Panc1 (cell line): ENCODE measurements around the gene AFG1L. TPM values are rescaled to one million over a fixed set of nuclear protein-coding genes. Genes with fewer than 3 reads are reported as not detected.

ENCODE experiments used
- ATAC-seq: fragments of 200-7000 bp; cut with Tn5 transposase; 2 replicates; pipeline ENCODE4 v1.9.1; 2020; ENCODE audit warnings: mild to moderate bottlenecking, moderate library complexity
- BruUV-seq: library from RNA; stranded (reverse); fragments of 400-500 nt; replicated peaks from 2 replicates; lab custom pipeline; 2021; lab: Mats Ljungman, UMichigan
- CTCF ChIA-PET: fragments of 300-600 bp; sonication (Branson Sonifier 250); formaldehyde crosslinking; loops from one replicate; lab custom pipeline; 2022; ENCODE audit warnings: antibody characterized with exemption; lab: Charles Lee
- POLR2A ChIA-PET: fragments of 300-600 bp; sonication (Branson Sonifier 250); formaldehyde crosslinking; loops from one replicate; lab custom pipeline; 2022; ENCODE audit warnings: antibody characterized with exemption; lab: Charles Lee
- DNase-seq: peaks from one replicate; pipeline ENCODE4 v3.0.0-alpha.2; 2010; ENCODE audit warnings: low read depth, low spot score
- H3K27ac ChIP-seq: 2 replicates; pipeline ENCODE4 v1.5.1; 2011; ENCODE audit warnings: mild to moderate bottlenecking, low read length, inconsistent platforms
- H3K27me3 ChIP-seq: fragments of 200-500 bp; sonication (Bioruptor generic); 2 replicates; pipeline ENCODE4 v1.6.0; 2014; ENCODE audit warnings: low read length, inconsistent platforms; ENCODE audit not compliant: control insufficient read depth, insufficient read depth
- H3K36me3 ChIP-seq: fragments of 200-500 bp; sonication (Bioruptor generic); 2 replicates; pipeline ENCODE4 v1.5.1; 2014; ENCODE audit warnings: inconsistent platforms, mild to moderate bottlenecking, low read length, moderate library complexity; ENCODE audit not compliant: control insufficient read depth, insufficient read depth
- H3K4me1 ChIP-seq: 2 replicates; pipeline ENCODE4 v1.5.1; 2011; ENCODE audit warnings: inconsistent platforms, mild to moderate bottlenecking, low read length, moderate library complexity; ENCODE audit not compliant: control insufficient read depth, insufficient read depth
- H3K4me3 ChIP-seq, 2 experiments: 2 replicates each; pipeline ENCODE4 v1.5.1; 2011 to 2012; ENCODE audit warnings: low read depth in 2 of 2, low read length in 2 of 2, mild to moderate bottlenecking in 2 of 2, inconsistent platforms in 1 of 2, moderate library complexity in 1 of 2
- H3K9me3 ChIP-seq: fragments of 200-500 bp; sonication (Bioruptor generic); 2 replicates; pipeline ENCODE4 v1.5.1; 2014; ENCODE audit warnings: low read depth, mild to moderate bottlenecking, inconsistent platforms, low read length, moderate library complexity; ENCODE audit not compliant: control insufficient read depth, insufficient read depth
- CTCF ChIP-seq: fragments of 450-650 bp; IDR thresholded peaks from 2 replicates; pipeline ENCODE4 v1.5.1; 2017; ENCODE audit warnings: mild to moderate bottlenecking
- POLR2AphosphoS5 ChIP-seq: IDR thresholded peaks from 2 replicates; pipeline ENCODE4 v1.6.1; 2012; ENCODE audit warnings: mild to moderate bottlenecking, low read depth, low read length, moderate library complexity
- REST ChIP-seq, 2 experiments: IDR thresholded peaks; 2 replicates each; pipeline ENCODE4 v1.6.1; 2011 to 2012; ENCODE audit warnings: low read depth in 2 of 2, control low read depth in 1 of 2, low read length in 1 of 2, mild to moderate bottlenecking in 1 of 2, moderate library complexity in 1 of 2; ENCODE audit not compliant: insufficient read depth in 1 of 2
- SIN3A ChIP-seq: IDR thresholded peaks from 2 replicates; pipeline ENCODE4 v1.6.1; 2012; ENCODE audit warnings: low read depth, mild to moderate bottlenecking, low read length, moderate library complexity, borderline replicate concordance; ENCODE audit not compliant: insufficient read depth
- TCF7L2 ChIP-seq: IDR thresholded peaks from 2 replicates; pipeline ENCODE4 v1.6.1; 2011; ENCODE audit warnings: mild to moderate bottlenecking, low read depth, low read length, inconsistent platforms
- in situ Hi-C: cut with HindIII; loops from 2 replicates; pipeline ENCODE4 v1.10.0; 2016; ENCODE audit warnings: low sequenced_read_pairs, low pct_unique_long_range_greater_than_20kb
- intact Hi-C: fragments of 100-400 bp; cut with micrococcal nuclease; formaldehyde crosslinking; loops from one replicate; pipeline ENCODE4 v1.10.0; 2022; ENCODE audit not compliant: unreplicated experiment
- total RNA-seq: library from RNA; stranded (reverse); gene quantifications from one replicate; pipeline ENCODE4 v1.2.1, GENCODE V29; 2021; ENCODE audit not compliant: unreplicated experiment

The AFG1L gene
- total RNA-seq, 1 experiment from 2014 or later = 12.4 TPM

- H3K9me3 ChIP-seq = no peaks in the 10 kb centered on the region
- POLR2A ChIA-PET = interaction anchor here (0.6 to 0.7 kb wide), 3 partner anchors 8 to 282 kb away, joined by 4 to 10 read pairs (median 6); no protein-coding TSS in a partner anchor
- no peaks in the 10 kb centered on the region for H3K27me3 ChIP-seq
- H3K36me3 ChIP-seq = no peaks in the 10 kb centered on the region; the same call in 1 of the 2 replicates
- peaks cover 30% of the 10 kb centered on the region for H3K4me1 ChIP-seq
- intact Hi-C loops (no loop called here), in situ Hi-C loops (no loop called here)
- ATAC-seq (no peak), DNase-seq (no peak)
- no TSS peak for BruUV-seq
- no peak overlapping the region for H3K4me3 ChIP-seq
- no peak for TF ChIP-seq TCF7L2
- TF ChIP-seq CTCF = no peak
- no peak for TF ChIP-seq POLR2AphosphoS5
- TF ChIP-seq REST (IDR thresholded peaks at IDR 0.05; ENCODE audit: insufficient read depth in 1 of 2, low read depth in 2 of 2, low read length in 1 of 2) = no peak
- no peak for TF ChIP-seq SIN3A
- CTCF ChIA-PET = interaction anchor here (0.6 kb wide), 1 partner anchor 514 kb away, joined by 3 read pairs; no protein-coding TSS in a partner anchor
- no peak overlapping the region for H3K27ac ChIP-seq
Observed at GRCh38 chr6:108568101-108568500, 273.2 kb downstream of the AFG1L start.

GRCh38 chr6:108568551-108569305, 273.9 kb downstream of the AFG1L start:
- DNase-seq (no peak), ATAC-seq (no peak)
- Histone ChIP-seq H3K27ac (no peak overlapping the region), H3K4me1 (peaks cover 24% of the 10 kb centered on the region), H3K9me3 (no peaks in the 10 kb centered on the region), H3K4me3 (no peak overlapping the region), H3K36me3 (no peaks in the 10 kb centered on the region; the same call in 1 of the 2 replicates), H3K27me3 (no peaks in the 10 kb centered on the region)
- intact Hi-C loops = no loop called here
- ChIA-PET CTCF (interaction anchor here (0.6 kb wide), 1 partner anchor 515 kb away, joined by 3 read pairs; no protein-coding TSS in a partner anchor), POLR2A (interaction anchor here (0.6 kb wide), 2 partner anchors 8 to 228 kb away, joined by 4 to 10 read pairs; no protein-coding TSS in a partner anchor)
- BruUV-seq = no TSS peak
- in situ Hi-C loops = no loop called here
- no peak; the same call in 1 of the 2 replicates for TF ChIP-seq CTCF
- TF ChIP-seq POLR2AphosphoS5 = no peak
- no peak for TF ChIP-seq REST (IDR thresholded peaks at IDR 0.05; ENCODE audit: insufficient read depth in 1 of 2, low read depth in 2 of 2, low read length in 1 of 2)
- no peak for TF ChIP-seq SIN3A
- no peak for TF ChIP-seq TCF7L2
